Measurements from ENCODE around the gene THADA.

Gene THADA

DNA sequence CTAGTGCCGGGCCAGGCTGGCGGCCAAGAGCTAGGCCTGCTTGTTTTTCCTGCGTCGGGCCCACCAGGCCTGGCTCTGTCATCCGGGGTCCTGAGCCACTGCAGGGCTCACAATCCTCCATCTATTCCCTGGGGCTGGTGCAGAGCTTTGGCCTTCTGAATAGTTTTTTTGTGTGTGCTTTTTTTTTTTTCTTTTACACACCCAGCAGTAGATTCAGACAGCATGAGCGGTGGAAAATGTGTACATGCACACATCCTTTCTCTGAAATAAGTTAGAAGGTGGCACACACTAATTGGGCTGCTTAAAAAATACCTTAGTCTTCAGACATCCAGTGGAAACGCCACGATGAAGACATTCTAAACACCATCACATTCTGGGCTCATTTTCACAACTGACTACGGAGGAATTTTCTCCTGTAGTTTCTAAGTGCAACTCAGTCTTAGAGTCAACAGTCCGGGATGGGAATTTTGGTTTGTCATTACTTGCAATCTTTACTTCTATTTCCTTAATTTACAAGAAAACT, 375.5 kb downstream of the THADA start:
- H3K9ac ChIP-seq (ENCODE audit: low read length) = peak overlapping the region; percentile 84
- peaks cover 33% of the 10 kb centered on the region for H3K36me3 ChIP-seq (ENCODE audit: control insufficient read depth, insufficient read depth, low read length)
- H3K4me3 ChIP-seq (ENCODE audit: low read depth, low read length) = peak overlapping the region; percentile 94
- H3K9me3 ChIP-seq (ENCODE audit: control insufficient read depth, insufficient read depth, low read depth, low read length) = no peaks in the 10 kb centered on the region
- peak overlapping the region; percentile 93 for H3K27ac ChIP-seq (ENCODE audit: low read depth, low read length)
- no peaks in the 10 kb centered on the region for H3K27me3 ChIP-seq (ENCODE audit: control insufficient read depth, insufficient read depth, low read length)
- H3K4me1 ChIP-seq (ENCODE audit: control insufficient read depth, insufficient read depth, low read length) = peaks cover 57% of the 10 kb centered on the region

DNA sequence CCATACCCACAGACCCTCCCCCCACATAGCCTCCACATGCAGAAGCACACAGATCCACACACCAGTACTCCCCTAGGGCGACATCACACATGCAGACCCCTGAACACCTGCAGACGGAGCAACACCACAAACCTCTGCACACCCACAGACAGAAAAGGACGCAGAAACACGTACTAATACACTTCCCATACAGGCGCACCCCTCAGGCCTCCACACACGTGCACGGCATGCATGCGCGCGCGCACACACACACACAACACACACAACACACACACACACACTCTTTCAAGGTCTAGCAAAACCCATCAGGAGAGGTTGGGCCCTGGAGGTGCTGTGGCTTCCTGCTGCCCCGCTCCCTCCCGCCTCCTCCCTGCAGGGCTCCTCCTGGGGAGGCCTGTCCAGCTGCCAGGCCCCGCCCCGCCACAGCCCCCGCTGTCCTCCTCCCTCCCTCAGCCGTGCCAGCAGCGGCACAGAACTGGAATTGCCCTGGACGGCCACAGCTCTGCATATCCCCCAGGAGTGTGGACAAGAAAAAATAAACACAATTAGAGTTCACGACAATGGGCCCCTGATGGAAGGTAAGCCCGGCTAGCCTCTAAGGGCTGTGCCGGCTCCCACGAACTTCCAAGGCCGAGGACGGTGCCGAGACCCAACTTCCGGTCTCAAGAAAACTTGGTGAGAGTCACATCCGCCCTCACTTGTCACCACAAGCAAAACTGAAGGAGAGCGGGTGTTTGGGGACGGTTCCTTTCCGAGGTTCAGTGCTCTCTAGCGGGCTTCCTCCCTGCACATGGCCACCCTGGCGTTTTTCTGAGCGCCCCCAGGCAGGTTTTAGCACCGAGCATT, 376.2 kb downstream of the THADA start:
- peaks cover 27% of the 10 kb centered on the region for H3K36me3 ChIP-seq (ENCODE audit: control insufficient read depth, insufficient read depth, low read length)
- peak overlapping the region; percentile 84 for H3K9ac ChIP-seq (ENCODE audit: low read length)
- no peaks in the 10 kb centered on the region for H3K9me3 ChIP-seq (ENCODE audit: control insufficient read depth, insufficient read depth, low read depth, low read length)
- peaks cover 57% of the 10 kb centered on the region for H3K4me1 ChIP-seq (ENCODE audit: control insufficient read depth, insufficient read depth, low read length)
- no peaks in the 10 kb centered on the region for H3K27me3 ChIP-seq (ENCODE audit: control insufficient read depth, insufficient read depth, low read length)
- peak overlapping the region; percentile 94 for H3K4me3 ChIP-seq (ENCODE audit: low read depth, low read length)
- H3K27ac ChIP-seq (ENCODE audit: low read depth, low read length) = peak overlapping the region; percentile 93

- peak overlapping the region; percentile 84 for H3K9ac ChIP-seq (ENCODE audit: low read length)
- H3K4me3 ChIP-seq (ENCODE audit: low read depth, low read length) = peak overlapping the region; percentile 94
- H3K27ac ChIP-seq (ENCODE audit: low read depth, low read length) = peak overlapping the region; percentile 93; the same call in 1 of the 2 replicates
- H3K4me1 ChIP-seq (ENCODE audit: control insufficient read depth, insufficient read depth, low read length) = peaks cover 62% of the 10 kb centered on the region
- H3K36me3 ChIP-seq (ENCODE audit: control insufficient read depth, insufficient read depth, low read length) = peaks cover 19% of the 10 kb centered on the region
- no peaks in the 10 kb centered on the region for H3K9me3 ChIP-seq (ENCODE audit: control insufficient read depth, insufficient read depth, low read depth, low read length)
- H3K27me3 ChIP-seq (ENCODE audit: control insufficient read depth, insufficient read depth, low read length) = no peaks in the 10 kb centered on the region
These were observed 377.0 kb downstream of the THADA start for GRCh38 chr2:43218702-43219382.

GRCh38 chr2:43218155-43218701, 377.6 kb downstream of the THADA start:
- Histone ChIP-seq H3K4me1 (ENCODE audit: control insufficient read depth, insufficient read depth, low read length) (peaks cover 62% of the 10 kb centered on the region), H3K27ac (ENCODE audit: low read depth, low read length) (peak overlapping the region; percentile 93; the same call in 1 of the 2 replicates), H3K9me3 (ENCODE audit: control insufficient read depth, insufficient read depth, low read depth, low read length) (no peaks in the 10 kb centered on the region), H3K9ac (ENCODE audit: low read length) (peak overlapping the region; percentile 65), H3K4me3 (ENCODE audit: low read depth, low read length) (peak overlapping the region; percentile 94), H3K36me3 (ENCODE audit: control insufficient read depth, insufficient read depth, low read length) (peaks cover 13% of the 10 kb centered on the region), H3K27me3 (ENCODE audit: control insufficient read depth, insufficient read depth, low read length) (no peaks in the 10 kb centered on the region)

DNA sequence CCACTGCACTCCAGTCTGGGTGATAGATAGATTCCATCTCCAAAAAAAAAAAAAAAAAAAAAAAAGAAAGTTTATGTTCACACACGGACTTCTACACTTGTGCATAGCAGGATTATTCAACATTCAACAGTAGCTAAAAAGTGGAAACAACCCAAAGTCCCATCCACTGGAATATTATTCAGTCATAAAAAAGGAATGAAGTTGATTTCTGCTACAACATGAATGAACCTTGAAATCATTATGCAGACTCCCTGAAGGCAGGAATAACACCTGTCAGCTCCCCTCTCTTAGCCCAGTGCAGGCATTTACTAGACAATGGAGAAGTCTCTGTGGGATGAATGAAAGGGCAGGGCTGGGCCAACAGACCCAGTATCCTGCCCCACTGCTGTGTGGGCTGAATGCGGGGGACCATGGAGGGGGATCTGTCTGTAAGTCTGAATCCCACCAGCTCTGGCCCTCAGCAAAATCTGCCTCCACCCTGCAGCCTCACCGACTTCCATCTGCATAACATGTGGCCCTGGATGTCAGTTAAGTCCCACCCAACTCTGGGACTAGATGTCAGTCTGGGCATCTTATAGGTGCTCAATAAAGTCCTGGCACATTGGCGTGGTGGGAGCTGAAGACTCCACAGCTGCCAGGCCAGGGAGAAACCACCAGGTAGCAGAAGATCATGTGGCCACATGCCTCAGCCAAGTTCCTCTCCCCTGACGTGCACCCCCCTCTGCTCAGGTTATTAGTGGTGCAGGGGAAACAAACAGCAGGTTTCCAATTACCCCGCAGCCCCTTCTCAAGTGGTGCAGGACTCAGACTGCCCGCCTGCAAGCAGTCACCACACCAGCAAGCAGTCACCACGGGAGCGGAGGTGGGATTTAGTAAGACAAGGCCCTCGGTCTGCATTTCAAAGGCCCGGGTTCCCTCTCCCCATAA, 378.3 kb downstream of the THADA start:
- no peaks in the 10 kb centered on the region for H3K27me3 ChIP-seq (ENCODE audit: control insufficient read depth, insufficient read depth, low read length)
- H3K4me3 ChIP-seq (ENCODE audit: low read depth, low read length) = 0 out of 2 replicates have a peak overlapping the region, but pooled peaks have one; percentile 4
- no peaks in the 10 kb centered on the region for H3K9me3 ChIP-seq (ENCODE audit: control insufficient read depth, insufficient read depth, low read depth, low read length)
- peak overlapping the region; percentile 93 for H3K27ac ChIP-seq (ENCODE audit: low read depth, low read length)
- peaks cover 59% of the 10 kb centered on the region for H3K4me1 ChIP-seq (ENCODE audit: control insufficient read depth, insufficient read depth, low read length)
- H3K9ac ChIP-seq (ENCODE audit: low read length) = peak overlapping the region; percentile 43
- H3K36me3 ChIP-seq (ENCODE audit: control insufficient read depth, insufficient read depth, low read length) = peaks cover 5% of the 10 kb centered on the region

DNA sequence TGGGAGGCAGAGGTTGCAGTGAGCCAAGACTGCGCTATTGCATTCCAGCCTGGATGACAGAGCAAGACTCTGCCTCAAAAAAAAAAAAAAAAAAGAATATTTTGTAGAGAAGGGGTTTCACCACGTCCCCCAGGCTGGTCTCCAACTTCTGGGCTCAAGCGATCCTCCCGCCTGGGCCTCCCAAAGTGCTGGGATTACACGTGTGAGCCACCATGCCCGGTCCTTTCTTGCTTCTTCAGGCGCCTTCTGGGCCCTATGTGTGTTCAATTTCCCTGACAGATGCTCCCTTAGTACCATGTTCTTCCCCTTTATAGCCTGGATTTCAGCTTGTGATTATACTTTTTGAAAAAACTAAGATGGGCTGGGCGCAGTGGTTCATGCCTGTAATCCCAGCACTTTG, 379.2 kb downstream of the THADA start:
- peaks cover 51% of the 10 kb centered on the region for H3K4me1 ChIP-seq (ENCODE audit: control insufficient read depth, insufficient read depth, low read length)
- H3K36me3 ChIP-seq (ENCODE audit: control insufficient read depth, insufficient read depth, low read length) = no peaks in the 10 kb centered on the region
- H3K9ac ChIP-seq (ENCODE audit: low read length) = no peak overlapping the region
- no peak overlapping the region for H3K27ac ChIP-seq (ENCODE audit: low read depth, low read length)
- no peaks in the 10 kb centered on the region for H3K9me3 ChIP-seq (ENCODE audit: control insufficient read depth, insufficient read depth, low read depth, low read length)
- H3K4me3 ChIP-seq (ENCODE audit: low read depth, low read length) = no peak overlapping the region
- no peaks in the 10 kb centered on the region for H3K27me3 ChIP-seq (ENCODE audit: control insufficient read depth, insufficient read depth, low read length)

GRCh38 chr2:43215673-43216255, 380.1 kb downstream of the THADA start:
- Histone ChIP-seq H3K36me3 (ENCODE audit: control insufficient read depth, insufficient read depth, low read length) (no peaks in the 10 kb centered on the region), H3K9me3 (ENCODE audit: control insufficient read depth, insufficient read depth, low read depth, low read length) (no peaks in the 10 kb centered on the region), H3K4me1 (ENCODE audit: control insufficient read depth, insufficient read depth, low read length) (peaks cover 46% of the 10 kb centered on the region), H3K9ac (ENCODE audit: low read length) (peak overlapping the region; percentile 13), H3K4me3 (ENCODE audit: low read depth, low read length) (no peak overlapping the region), H3K27me3 (ENCODE audit: control insufficient read depth, insufficient read depth, low read length) (no peaks in the 10 kb centered on the region), H3K27ac (ENCODE audit: low read depth, low read length) (no peak overlapping the region)

GRCh38 chr2:43214253-43214652, 381.6 kb downstream of the THADA start:
- no peaks in the 10 kb centered on the region for H3K27me3 ChIP-seq (ENCODE audit: control insufficient read depth, insufficient read depth, low read length)
- no peak overlapping the region for H3K27ac ChIP-seq (ENCODE audit: low read depth, low read length)

GRCh38 chr2:43212931-43213330, 382.9 kb downstream of the THADA start:
- Histone ChIP-seq H3K9me3 (ENCODE audit: control insufficient read depth, insufficient read depth, low read depth, low read length) (no peaks in the 10 kb centered on the region), H3K27me3 (ENCODE audit: control insufficient read depth, insufficient read depth, low read length) (no peaks in the 10 kb centered on the region), H3K4me3 (ENCODE audit: low read depth, low read length) (no peak overlapping the region), H3K9ac (ENCODE audit: low read length) (no peak overlapping the region), H3K27ac (ENCODE audit: low read depth, low read length) (no peak overlapping the region), H3K36me3 (ENCODE audit: control insufficient read depth, insufficient read depth, low read length) (no peaks in the 10 kb centered on the region), H3K4me1 (ENCODE audit: control insufficient read depth, insufficient read depth, low read length) (peaks cover 28% of the 10 kb centered on the region)

More at GRCh38 chr2:43214253-43214652, 381.6 kb downstream of the THADA start:
- H3K4me3 ChIP-seq (ENCODE audit: low read depth, low read length) = no peak overlapping the region
- no peaks in the 10 kb centered on the region for H3K9me3 ChIP-seq (ENCODE audit: control insufficient read depth, insufficient read depth, low read depth, low read length)
- peaks cover 39% of the 10 kb centered on the region for H3K4me1 ChIP-seq (ENCODE audit: control insufficient read depth, insufficient read depth, low read length)
- no peaks in the 10 kb centered on the region for H3K36me3 ChIP-seq (ENCODE audit: control insufficient read depth, insufficient read depth, low read length)
- no peak overlapping the region for H3K9ac ChIP-seq (ENCODE audit: low read length)
